Measurements from ENCODE around the gene OVCA2.
A peak's percentile ranks its signal among the peaks of the same experiment; 100 is the strongest.

Gene OVCA2

GRCh38 chr17:2013994-2014317 is 27.9 kb upstream of the OVCA2 start:
- no peak for DNase-seq

GRCh38 chr17:2015314-2015713 is 26.5 kb upstream of the OVCA2 start:
- no peak for DNase-seq

- no peak for DNase-seq
These were observed 25.3 kb upstream of the OVCA2 start for GRCh38 chr17:2016494-2016893.

GRCh38 chr17:2017274-2017941 is 24.4 kb upstream of the OVCA2 start:
- no peak for DNase-seq

GRCh38 chr17:2018716-2019510 is 22.9 kb upstream of the OVCA2 start:
- DNase-seq = no peak

GRCh38 chr17:2019723-2020122 is 22.1 kb upstream of the OVCA2 start:
- DNase-seq = no peak

- DNase-seq = no peak
These were observed 21.1 kb upstream of the OVCA2 start for GRCh38 chr17:2020721-2021120.

GRCh38 chr17:2022647-2023240 is 19.1 kb upstream of the OVCA2 start:
- DNase-seq = no peak

GRCh38 chr17:2023256-2023655 is 18.6 kb upstream of the OVCA2 start:
- DNase-seq = no peak

GRCh38 chr17:2023692-2024571 is 17.9 kb upstream of the OVCA2 start:
- peak; percentile 36 for DNase-seq

- DNase-seq = no peak
These were observed 17.1 kb upstream of the OVCA2 start for GRCh38 chr17:2024572-2025219.

- DNase-seq = peak; percentile 66
These were observed 16.6 kb upstream of the OVCA2 start, which contains the start of gene RTN4RL1 for GRCh38 chr17:2025220-2025621. RTN4RL1 (minus strand) TSS chr17:2025334; CDS start chr17:2024865, 469 bp downstream.

- DNase-seq = peak; percentile 66
These were observed 16.1 kb upstream of the OVCA2 start for GRCh38 chr17:2025622-2026309.

- no peak for DNase-seq
These were observed 14.1 kb upstream of the OVCA2 start for GRCh38 chr17:2027528-2028233.

GRCh38 chr17:2028234-2028614 is 13.6 kb upstream of the OVCA2 start:
- DNase-seq = no peak

- no peak for DNase-seq
These were observed 13.1 kb upstream of the OVCA2 start for GRCh38 chr17:2028737-2029136.

- peak; percentile 92 for DNase-seq
These were observed 11.7 kb upstream of the OVCA2 start, which contains the start of gene DPH1 for GRCh38 chr17:2029911-2030778. DPH1 (plus strand) TSS chr17:2030153; CDS start chr17:2030170, 17 bp downstream.

GRCh38 chr17:2030779-2031163 is 11.1 kb upstream of the OVCA2 start:
- DNase-seq = no peak

GRCh38 chr17:2033153-2033552 is 8.7 kb upstream of the OVCA2 start:
- peak; percentile 44 for DNase-seq

GRCh38 chr17:2034157-2034556 is 7.7 kb upstream of the OVCA2 start:
- DNase-seq = peak; percentile 87
